H1 (cell line): ENCODE results near the gene FNDC1. TPM values are rescaled to one million over a fixed set of nuclear protein-coding genes. Genes with fewer than 3 reads are reported as not detected.

Source experiments
- CTCF ChIA-PET: fragments of 300-600 bp; sonication (Branson Sonifier 250); formaldehyde crosslinking; loops from one replicate; lab custom pipeline; 2021; ENCODE audit not compliant: partially characterized antibody; lab: Charles Lee
- POLR2A ChIA-PET: fragments of 300-600 bp; sonication (Branson Sonifier 250); formaldehyde crosslinking; loops from one replicate; lab custom pipeline; 2021; ENCODE audit warnings: inconsistent platforms; ENCODE audit not compliant: partially characterized antibody; lab: Charles Lee
- DNase-seq, 2 experiments: peaks; one replicate each; pipeline versions ENCODE4 v3.0.0 to v3.0.0-alpha.2; 2010 to 2022; ENCODE audit warnings: low spot score in 2 of 2, low read depth in 1 of 2, mixed read lengths in 1 of 2
- FAIRE-seq: peaks from 2 replicates; lab custom pipeline; 2011; peaks lifted over from hg19 to GRCh38; lab: Jason Lieb, UNC
- H2AFZ ChIP-seq: 2 replicates; pipeline ENCODE4 v1.8.1; 2012; ENCODE audit warnings: low read length, inconsistent platforms
- H2AK5ac ChIP-seq: 2 replicates; pipeline ENCODE4 v1.6.1; 2013; ENCODE audit warnings: low read depth, low read length
- H2BK120ac ChIP-seq: replicated peaks from 2 replicates; pipeline ENCODE3; 2013; ENCODE audit warnings: low read depth, low read length, inconsistent platforms
- H2BK12ac ChIP-seq: 2 replicates; pipeline ENCODE4 v1.6.1; 2013; ENCODE audit warnings: low read depth, low read length
- H2BK15ac ChIP-seq: 2 replicates; pipeline ENCODE4 v1.6.1; 2013; ENCODE audit warnings: low read length
- H2BK20ac ChIP-seq: 2 replicates; pipeline ENCODE4 v1.6.1; 2013; ENCODE audit warnings: low read length
- H2BK5ac ChIP-seq: 2 replicates; pipeline ENCODE4 v1.6.1; 2013; ENCODE audit warnings: low read depth, low read length
- H3K14ac ChIP-seq: 2 replicates; pipeline ENCODE4 v1.6.1; 2013; ENCODE audit warnings: inconsistent platforms; ENCODE audit not compliant: insufficient read length
- H3K18ac ChIP-seq: 2 replicates; pipeline ENCODE4 v1.6.1; 2013; ENCODE audit warnings: low read length; ENCODE audit errors: extremely low read depth
- H3K23ac ChIP-seq: 2 replicates; pipeline ENCODE4 v1.6.1; 2013; ENCODE audit warnings: inconsistent platforms; ENCODE audit not compliant: insufficient read length
- H3K23me2 ChIP-seq: 2 replicates; pipeline ENCODE4 v1.6.1; 2013; ENCODE audit warnings: low read depth, low read length
- H3K27ac ChIP-seq: 2 replicates; pipeline ENCODE4 v1.6.1; 2011; ENCODE audit warnings: low read depth, low read length, inconsistent platforms
- H3K27me3 ChIP-seq, 4 experiments: replicated peaks in 1 of 4; 1 replicate in 1 of 4; 2 replicates in 3 of 4; pipeline versions ENCODE4 v1.6.1 to v1.8.1; 2011 to 2013; ENCODE audit warnings: low read length in 3 of 4, mild to moderate bottlenecking in 3 of 4, inconsistent platforms in 2 of 4, mixed read lengths in 2 of 4, moderate library complexity in 1 of 4; ENCODE audit not compliant: control insufficient read depth in 3 of 4, insufficient read depth in 3 of 4; ENCODE audit errors: extremely low read depth in 1 of 4
- H3K36me3 ChIP-seq, 4 experiments: 2 replicates each; pipeline versions ENCODE4 v1.6.1 to v1.8.1; 2011 to 2013; ENCODE audit warnings: mild to moderate bottlenecking in 4 of 4, low read length in 3 of 4, moderate library complexity in 2 of 4, control low read depth in 1 of 4, inconsistent platforms in 1 of 4; ENCODE audit not compliant: insufficient read depth in 4 of 4, control insufficient read depth in 2 of 4
- H3K4ac ChIP-seq: replicated peaks from 2 replicates; pipeline ENCODE3; 2013; ENCODE audit warnings: low read length, low read depth, mixed read lengths, inconsistent platforms; ENCODE audit not compliant: insufficient read length
- H3K4me1 ChIP-seq, 4 experiments: replicated peaks in 1 of 4; 1 replicate in 1 of 4; 2 replicates in 3 of 4; pipeline versions ENCODE4 v1.6.1 to v1.8.1; 2011 to 2013; ENCODE audit warnings: low read length in 3 of 4, inconsistent platforms in 2 of 4, mixed read lengths in 1 of 4; ENCODE audit not compliant: insufficient read depth in 4 of 4, control insufficient read depth in 3 of 4
- H3K4me2 ChIP-seq, 2 experiments: 2 replicates each; pipeline versions ENCODE4 v1.6.1 to v1.8.1; 2011 to 2013; ENCODE audit warnings: low read depth in 2 of 2, low read length in 2 of 2, control low read depth in 1 of 2, inconsistent platforms in 1 of 2, mild to moderate bottlenecking in 1 of 2; ENCODE audit not compliant: insufficient read depth in 1 of 2
- H3K4me3 ChIP-seq, 4 experiments: fragments of 200-600, 300-600 bp in 1 of 4; sonication (generic), shearing (Covaris generic), sonication (Bioruptor Twin) in 1 of 4; 2 replicates each; pipeline versions ENCODE4 v1.5.1 to v1.8.1; 2011 to 2016; ENCODE audit warnings: low read length in 4 of 4, low read depth in 3 of 4, control low read depth in 2 of 4, inconsistent platforms in 2 of 4, mild to moderate bottlenecking in 2 of 4, mixed read lengths in 1 of 4, moderate library complexity in 1 of 4; ENCODE audit not compliant: insufficient read depth in 2 of 4; ENCODE audit errors: extremely low read depth in 1 of 4
- H3K56ac ChIP-seq: replicated peaks from 2 replicates; pipeline ENCODE3; 2013; ENCODE audit warnings: low read depth, mild to moderate bottlenecking, mixed read lengths, low read length, inconsistent platforms; ENCODE audit not compliant: insufficient read length
- H3K79me1 ChIP-seq: 2 replicates; pipeline ENCODE4 v1.6.1; 2013; ENCODE audit warnings: low read depth, low read length, control low read depth
- H3K79me2 ChIP-seq, 2 experiments: 2 replicates each; pipeline versions ENCODE4 v1.6.1 to v1.8.1; 2012 to 2013; ENCODE audit warnings: low read length in 2 of 2, mild to moderate bottlenecking in 2 of 2, inconsistent platforms in 1 of 2; ENCODE audit not compliant: insufficient read depth in 2 of 2, control insufficient read depth in 1 of 2
- H3K9ac ChIP-seq, 4 experiments: replicated peaks in 1 of 4; 1 replicate in 1 of 4; 2 replicates in 3 of 4; pipeline versions ENCODE4 v1.6.1 to v1.8.1; 2011 to 2013; ENCODE audit warnings: low read depth in 3 of 4, low read length in 3 of 4, control low read depth in 2 of 4, mild to moderate bottlenecking in 2 of 4, moderate library complexity in 2 of 4, inconsistent platforms in 1 of 4; ENCODE audit errors: extremely low read depth in 1 of 4
- H3K9me3 ChIP-seq, 2 experiments: 2 replicates each; pipeline versions ENCODE4 v1.6.1 to v1.8.1; 2012 to 2013; ENCODE audit warnings: mild to moderate bottlenecking in 2 of 2, moderate library complexity in 2 of 2, control low read depth in 1 of 2, inconsistent platforms in 1 of 2, low read depth in 1 of 2, low read length in 1 of 2, mixed read lengths in 1 of 2; ENCODE audit not compliant: insufficient read depth in 2 of 2
- H4K20me1 ChIP-seq, 2 experiments: replicated peaks in 1 of 2; 2 replicates each; pipeline versions ENCODE3 to v1.8.1; 2011 to 2013; ENCODE audit warnings: inconsistent platforms in 2 of 2, low read length in 2 of 2, mild to moderate bottlenecking in 1 of 2; ENCODE audit not compliant: insufficient read depth in 2 of 2, control insufficient read depth in 1 of 2
- H4K5ac ChIP-seq: 2 replicates; pipeline ENCODE4 v1.6.1; 2013; ENCODE audit warnings: low read length, low read depth, mixed read lengths, inconsistent platforms; ENCODE audit not compliant: insufficient read length
- H4K8ac ChIP-seq: 2 replicates; pipeline ENCODE4 v1.8.0; 2013; ENCODE audit warnings: mild to moderate bottlenecking, moderate library complexity, low read length, inconsistent platforms; ENCODE audit not compliant: insufficient read depth; ENCODE audit errors: extremely low read depth
- H4K91ac ChIP-seq: replicated peaks from 2 replicates; pipeline ENCODE3; 2013; ENCODE audit warnings: low read length, mixed read lengths, inconsistent platforms; ENCODE audit not compliant: insufficient read length
- CBX8 ChIP-seq: fragments of 300-800, 300-1000 bp; sonication (generic); IDR thresholded peaks from 2 replicates; pipeline ENCODE4 v1.7.1; 2016; ENCODE audit warnings: low read depth, low read length, borderline replicate concordance
- CHD2 ChIP-seq: IDR thresholded peaks from 2 replicates; pipeline ENCODE4 v1.6.1; 2012; ENCODE audit warnings: low read length, improper control_type of control experiment
- EZH2 ChIP-seq: fragments of 200-600 bp; sonication (generic); IDR thresholded peaks from 2 replicates; pipeline ENCODE4 v1.7.1; 2012; ENCODE audit warnings: low read depth, mild to moderate bottlenecking, moderate library complexity, low read length, inconsistent platforms; ENCODE audit not compliant: severe bottlenecking
- JUND ChIP-seq: IDR thresholded peaks from 2 replicates; pipeline ENCODE4 v1.6.1; 2011; ENCODE audit warnings: mild to moderate bottlenecking, improper control_type of control experiment, low read length
- KDM5A ChIP-seq: fragments of 200-600 bp; IDR thresholded peaks from 2 replicates; pipeline ENCODE4 v1.7.1; 2012; ENCODE audit warnings: mild to moderate bottlenecking, low read length, inconsistent platforms, mixed read lengths
- MAFK ChIP-seq: IDR thresholded peaks from 2 replicates; pipeline ENCODE4 v1.6.1; 2012; ENCODE audit warnings: low read depth, mild to moderate bottlenecking, improper control_type of control experiment, low read length
- MAX ChIP-seq: IDR thresholded peaks from 2 replicates; pipeline ENCODE4 v1.6.1; 2012; ENCODE audit warnings: inconsistent platforms
- RFX5 ChIP-seq: IDR thresholded peaks from 2 replicates; pipeline ENCODE4 v1.6.1; 2011; ENCODE audit warnings: low read depth, low read length, improper control_type of control experiment, borderline replicate concordance
- RXRA ChIP-seq: IDR thresholded peaks from 2 replicates; pipeline ENCODE4 v1.6.1; 2011; ENCODE audit warnings: low read depth, mild to moderate bottlenecking, low read length, moderate library complexity; ENCODE audit not compliant: insufficient read depth
- SIN3A ChIP-seq, 2 experiments: IDR thresholded peaks in 1 of 2; conservative IDR thresholded peaks in 1 of 2; 2 replicates each; pipeline ENCODE4 v1.6.1; 2011 to 2012; ENCODE audit warnings: low read length in 2 of 2, improper control_type of control experiment in 1 of 2, low read depth in 1 of 2, mild to moderate bottlenecking in 1 of 2
- WGBS, 2 experiments: shearing (Covaris generic) in 1 of 2; methylation state at CpG; one replicate each; pipeline versions ENCODE4 v1.1.6 to v1.1.7; 2013 to 2015; ENCODE audit warnings: low lambda C conversion rate in 2 of 2, mixed read lengths in 2 of 2, inconsistent platforms in 1 of 2, low coverage in 1 of 2, missing lambda C conversion rate in 1 of 2; ENCODE audit not compliant: insufficient replicate concordance in 2 of 2, insufficient coverage in 1 of 2, insufficient read length in 1 of 2; ENCODE audit errors: extremely low coverage in 1 of 2, missing lambda C conversion rate in 1 of 2; 5-methylcytosine and 5-hydroxymethylcytosine counted together
- polyA plus RNA-seq, 7 experiments: library from polyadenylated mRNA; depleted of rRNA in 3 of 7; stranded (reverse) in 5 of 7; unstranded in 2 of 7; fragments of >200 nt in 5 of 7; fragments of 200-250 nt in 2 of 7; gene quantifications; 1 replicate in 5 of 7; 2 replicates in 1 of 7; 4 replicates in 1 of 7; pipeline versions ENCODE4 v1.2.1 to v1.2.3, GENCODE V29; 2011 to 2013; ENCODE audit warnings: missing spikeins in 2 of 7, mixed read lengths in 2 of 7
- total RNA-seq: library from RNA; stranded (reverse); fragmentation: NEBNext Ultra II Directional; extraction: Animal tissue kit (Norgen Biotek cat#: 25700); gene quantifications from 2 replicates; pipeline ENCODE4 v1.2.1, GENCODE V29; 2021
- TF ChIP-seq, protein P1 (sequence below), 3 experiments: IDR thresholded peaks; 1 replicate in 2 of 3; 2 replicates in 1 of 3; pipeline versions ENCODE4 v1.5.1 to v1.6.1; 2011; ENCODE audit warnings: low read length in 3 of 3, mild to moderate bottlenecking in 3 of 3, inconsistent platforms in 2 of 3, low read depth in 1 of 3, moderate library complexity in 1 of 3; ENCODE audit not compliant: insufficient read depth in 1 of 3; ENCODE audit errors: control extremely low read depth in 1 of 3

Gene FNDC1
- total and polyA plus RNA-seq, 2 of the 8 experiments (the other 6 are each of a cell fraction or from before 2014, with no cell fraction given): 0.06 to 0.30 TPM

- Histone ChIP-seq H4K20me1 (no peaks in the 10 kb centered on the region), H2AK5ac (no peak overlapping the region), H4K5ac (no peak overlapping the region), H3K9ac (no peak overlapping the region), H3K27me3 (no peaks in the 10 kb centered on the region; a peak in 1 of 7 replicates), H2BK15ac (no peak overlapping the region), H3K27ac (no peak overlapping the region), H2AFZ (no peak overlapping the region), H4K8ac (no peak overlapping the region), H3K4me3 (no peak overlapping the region), H3K23ac (no peak overlapping the region), H2BK20ac (no peak overlapping the region), H3K79me1 (no peaks in the 10 kb centered on the region), H3K4me1 (no peaks in the 10 kb centered on the region), H3K23me2 (no peaks in the 10 kb centered on the region), H3K14ac (no peak overlapping the region), H3K18ac (no peak overlapping the region), H3K79me2 (no peaks in the 10 kb centered on the region), H4K91ac (no peak overlapping the region), H2BK5ac (no peak overlapping the region), H3K4ac (no peak overlapping the region), H3K56ac (no peak overlapping the region), H3K4me2 (no peak overlapping the region), H2BK120ac (no peak overlapping the region), H3K36me3 (no peaks in the 10 kb centered on the region), H3K9me3 (peaks cover 59 to 77% of the 10 kb centered on the region in 2 experiments), H2BK12ac (no peak overlapping the region)
- WGBS, 2 experiments: 67% methylated on average over 2 of the region's 2 CpGs; no CpG with 5 or more reads in 1 of the 2 experiments
- POLR2A ChIA-PET: no interaction called here
- FAIRE-seq (no peak), DNase-seq (no peak)
- CTCF ChIA-PET: interaction anchor here (1.4 kb wide), 1 partner anchor 10 kb away, joined by 3 read pairs; no protein-coding TSS in a partner anchor
- no peak for TF ChIP-seq CBX8
- no peak for TF ChIP-seq JUND
- TF ChIP-seq EZH2: no peak
- TF ChIP-seq RFX5: no peak
- no peak for TF ChIP-seq KDM5A
- no peak for TF ChIP-seq SIN3A (conservative IDR thresholded peaks at IDR 0.05 in 1 of 2, IDR thresholded peaks at IDR 0.05 in 1 of 2; ENCODE audit: low read depth in 1 of 2, low read length in 2 of 2)
- no peak for TF ChIP-seq CHD2
- TF ChIP-seq, protein P1, sequence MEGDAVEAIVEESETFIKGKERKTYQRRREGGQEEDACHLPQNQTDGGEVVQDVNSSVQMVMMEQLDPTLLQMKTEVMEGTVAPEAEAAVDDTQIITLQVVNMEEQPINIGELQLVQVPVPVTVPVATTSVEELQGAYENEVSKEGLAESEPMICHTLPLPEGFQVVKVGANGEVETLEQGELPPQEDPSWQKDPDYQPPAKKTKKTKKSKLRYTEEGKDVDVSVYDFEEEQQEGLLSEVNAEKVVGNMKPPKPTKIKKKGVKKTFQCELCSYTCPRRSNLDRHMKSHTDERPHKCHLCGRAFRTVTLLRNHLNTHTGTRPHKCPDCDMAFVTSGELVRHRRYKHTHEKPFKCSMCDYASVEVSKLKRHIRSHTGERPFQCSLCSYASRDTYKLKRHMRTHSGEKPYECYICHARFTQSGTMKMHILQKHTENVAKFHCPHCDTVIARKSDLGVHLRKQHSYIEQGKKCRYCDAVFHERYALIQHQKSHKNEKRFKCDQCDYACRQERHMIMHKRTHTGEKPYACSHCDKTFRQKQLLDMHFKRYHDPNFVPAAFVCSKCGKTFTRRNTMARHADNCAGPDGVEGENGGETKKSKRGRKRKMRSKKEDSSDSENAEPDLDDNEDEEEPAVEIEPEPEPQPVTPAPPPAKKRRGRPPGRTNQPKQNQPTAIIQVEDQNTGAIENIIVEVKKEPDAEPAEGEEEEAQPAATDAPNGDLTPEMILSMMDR (IDR thresholded peaks at IDR 0.05; ENCODE audit: control extremely low read depth in 1 of 3, insufficient read depth in 1 of 3, low read depth in 1 of 3, low read length in 3 of 3): no peak
- TF ChIP-seq RXRA: no peak
- TF ChIP-seq MAFK: no peak
- TF ChIP-seq MAX: no peak
These were observed 93.4 kb downstream of the FNDC1 start for GRCh38 chr6:159262586-159262985.
